SW 1271 (cell line): ENCODE data around the gene CRHR1.

ENCODE experiments used
- DNase-seq, 2 experiments: peaks; one replicate each; lab custom pipeline; 2025; lab: John Stamatoyannopoulos, UW

CRHR1 gene

DNA sequence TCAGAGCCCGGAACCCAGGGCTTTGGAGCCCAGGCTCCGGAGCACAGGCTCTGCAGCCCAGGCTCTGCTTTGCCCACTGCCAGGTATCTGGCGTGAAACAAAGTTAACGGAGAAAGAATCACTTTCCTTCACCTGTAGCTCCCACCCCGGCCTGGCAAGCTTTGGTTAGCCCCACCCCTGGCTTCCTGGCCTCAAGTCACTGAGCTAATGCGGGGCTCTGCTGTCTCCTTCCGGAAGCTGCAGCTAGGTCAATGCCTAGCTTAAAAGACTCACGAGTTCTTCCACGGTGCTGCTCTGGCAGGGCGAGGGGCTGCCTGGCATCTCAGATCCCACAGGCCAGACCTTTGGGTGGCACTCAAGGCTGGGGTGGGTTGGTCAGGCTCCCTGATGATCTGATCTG lies 39.5 kb downstream of the CRHR1 start:
- no peak for DNase-seq

DNA sequence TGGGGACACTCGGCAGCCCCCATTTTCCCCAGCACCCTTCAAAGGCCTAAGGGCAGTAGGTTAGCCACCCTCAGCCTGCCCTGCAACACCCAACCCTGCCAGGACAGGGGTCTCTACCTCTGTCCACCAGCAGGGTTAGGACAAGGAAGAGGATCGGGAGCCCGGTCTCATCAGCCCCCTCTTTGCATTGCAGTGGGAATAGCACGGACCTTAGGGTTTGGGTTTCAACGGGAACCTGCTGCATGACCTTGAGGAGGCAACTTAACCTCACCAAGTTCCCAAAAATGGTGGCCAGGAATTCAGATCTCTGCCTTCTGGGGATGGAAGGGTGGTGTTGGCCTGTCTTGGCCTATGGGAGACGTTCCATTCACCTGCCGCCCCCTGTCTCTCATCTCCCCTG lies 40.4 kb downstream of the CRHR1 start:
- no peak for DNase-seq

- DNase-seq: no peak
Measured at GRCh38 chr17:45824901-45825492, 40.9 kb downstream of the CRHR1 start.

GRCh38 chr17:45825792-45826191 lies 41.7 kb downstream of the CRHR1 start:
- DNase-seq: no peak

GRCh38 chr17:45826919-45827588 lies 42.9 kb downstream of the CRHR1 start:
- no peak for DNase-seq

GRCh38 chr17:45828171-45828570 lies 44.1 kb downstream of the CRHR1 start:
- DNase-seq: no peak

- no peak for DNase-seq
Measured at GRCh38 chr17:45828582-45829133, 44.5 kb downstream of the CRHR1 start.

DNA sequence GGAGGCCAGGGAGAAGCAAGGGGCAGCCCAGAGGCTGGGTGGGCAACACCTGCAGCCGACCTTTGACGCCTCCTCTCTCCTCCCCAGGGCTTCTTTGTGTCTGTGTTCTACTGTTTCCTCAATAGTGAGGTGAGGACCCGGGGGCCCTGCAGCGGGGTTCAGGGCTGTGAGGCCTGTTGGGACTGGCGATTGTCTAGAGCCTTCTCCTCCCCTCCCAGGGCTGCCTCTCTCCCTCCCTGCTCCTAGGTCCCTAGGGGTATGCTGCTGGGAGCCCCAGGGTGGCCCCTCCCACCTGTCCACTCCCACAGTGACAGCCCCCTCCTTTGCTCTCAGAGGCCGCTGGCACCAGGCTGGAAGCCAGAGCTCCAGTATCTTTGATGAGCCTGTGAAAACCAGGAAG lies 49.8 kb downstream of the CRHR1 start:
- no peak for DNase-seq

DNA sequence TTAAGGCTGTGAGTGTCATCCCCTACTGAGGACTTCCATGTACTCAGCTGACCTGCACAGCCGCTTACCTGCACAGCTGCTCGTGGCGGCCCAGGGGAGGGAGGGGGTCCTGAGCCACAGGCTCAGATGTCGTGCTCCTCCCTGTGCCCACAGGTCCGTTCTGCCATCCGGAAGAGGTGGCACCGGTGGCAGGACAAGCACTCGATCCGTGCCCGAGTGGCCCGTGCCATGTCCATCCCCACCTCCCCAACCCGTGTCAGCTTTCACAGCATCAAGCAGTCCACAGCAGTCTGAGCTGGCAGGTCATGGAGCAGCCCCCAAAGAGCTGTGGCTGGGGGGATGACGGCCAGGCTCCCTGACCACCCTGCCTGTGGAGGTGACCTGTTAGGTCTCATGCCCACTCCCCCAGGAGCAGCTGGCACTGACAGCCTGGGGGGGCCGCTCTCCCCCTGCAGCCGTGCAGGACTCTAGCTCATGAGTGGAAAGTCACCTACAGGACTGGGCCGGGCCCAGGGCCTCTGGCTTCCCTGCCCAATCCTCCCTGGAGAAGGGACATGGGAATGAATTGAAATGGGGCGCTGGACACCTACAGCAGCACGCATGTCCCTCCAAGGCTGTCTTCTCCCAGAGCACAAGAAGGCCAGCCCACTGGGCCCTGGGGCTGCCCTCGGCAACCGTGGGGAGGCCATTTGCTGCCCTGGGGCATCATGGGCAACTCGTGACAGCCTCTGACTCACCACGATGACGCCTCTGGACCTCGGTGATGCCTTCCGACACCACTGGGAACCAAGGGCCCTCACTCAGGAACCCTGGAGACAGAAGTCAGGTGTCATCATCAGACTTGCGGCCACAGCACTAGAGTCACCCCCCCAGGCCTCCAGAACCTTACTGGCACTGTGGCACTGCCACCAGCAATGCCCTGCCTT lies 50.6 kb downstream of the CRHR1 start:
- no peak for DNase-seq

DNA sequence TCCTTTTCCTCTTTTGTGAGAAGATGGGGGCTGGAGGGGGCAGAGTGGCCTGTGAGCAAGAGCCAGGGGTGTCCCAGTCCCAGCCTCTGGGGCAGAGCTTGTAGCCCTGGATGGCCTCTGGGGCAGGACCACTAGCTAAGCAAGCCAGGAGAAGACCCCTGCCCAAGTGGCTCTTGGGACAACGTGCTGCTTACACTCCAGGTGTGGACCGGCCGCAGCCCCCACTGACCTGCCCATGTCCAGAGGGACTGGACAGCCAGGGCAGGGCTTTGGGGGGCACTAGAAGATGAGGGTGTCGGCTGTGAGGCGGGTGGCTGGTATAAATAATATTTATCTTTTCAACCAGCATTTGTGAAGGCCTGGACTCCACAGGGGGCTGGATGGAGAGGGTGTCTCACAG lies 51.4 kb downstream of the CRHR1 start:
- no peak for DNase-seq

- no peak for DNase-seq
Measured at GRCh38 chr17:45836047-45837044, 52.2 kb downstream of the CRHR1 start.

- DNase-seq: no peak
Measured at GRCh38 chr17:45837187-45837586, 53.1 kb downstream of the CRHR1 start.

DNA sequence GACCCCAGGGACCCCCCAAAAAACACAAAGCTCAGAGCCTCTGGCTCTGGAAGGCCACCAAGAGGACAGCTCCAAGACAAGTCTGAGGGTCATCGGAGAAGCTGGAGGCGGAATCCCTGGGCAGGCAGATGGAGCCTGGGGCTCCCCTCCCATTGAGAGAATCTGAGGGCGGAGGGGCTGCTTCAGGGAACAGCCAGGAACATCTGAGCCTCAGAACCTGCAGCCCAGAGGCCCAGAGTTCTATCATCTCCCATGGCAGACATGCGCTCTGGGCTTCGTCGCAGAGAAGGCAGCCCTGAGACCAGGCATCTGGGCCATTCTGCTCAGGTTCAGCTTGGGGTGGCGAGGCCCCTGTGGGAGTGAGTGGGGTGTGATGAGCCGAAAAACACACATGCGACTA lies 53.5 kb downstream of the CRHR1 start:
- DNase-seq: no peak

DNA sequence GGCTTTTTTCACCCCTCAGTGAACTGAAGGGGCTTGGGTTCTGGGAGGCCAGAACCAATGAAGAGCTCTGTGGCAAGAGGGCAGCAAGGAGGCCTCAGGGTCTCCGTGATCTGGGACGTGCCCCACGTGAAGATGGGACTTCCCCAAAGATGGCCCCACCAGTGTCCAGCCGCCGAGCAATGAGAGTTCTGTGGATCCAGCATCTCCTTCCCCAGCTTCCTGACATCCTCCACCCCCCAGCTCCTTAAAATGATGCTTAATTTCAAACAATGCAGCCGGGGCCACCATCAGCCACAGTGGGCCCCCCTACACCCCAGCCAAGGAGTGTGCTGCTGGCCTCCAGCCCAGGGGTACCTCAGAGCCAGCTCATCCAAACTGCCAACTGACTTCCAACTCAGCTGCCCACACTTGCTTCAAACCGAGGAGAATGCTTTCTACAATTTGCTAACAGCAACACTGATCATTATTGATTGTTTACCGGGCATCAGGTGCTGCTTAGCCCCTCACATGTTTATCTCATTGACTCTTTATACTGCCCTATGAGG lies 54.7 kb downstream of the CRHR1 start:
- no peak for DNase-seq

GRCh38 chr17:45839442-45839841 lies 55.3 kb downstream of the CRHR1 start:
- DNase-seq: no peak

DNA sequence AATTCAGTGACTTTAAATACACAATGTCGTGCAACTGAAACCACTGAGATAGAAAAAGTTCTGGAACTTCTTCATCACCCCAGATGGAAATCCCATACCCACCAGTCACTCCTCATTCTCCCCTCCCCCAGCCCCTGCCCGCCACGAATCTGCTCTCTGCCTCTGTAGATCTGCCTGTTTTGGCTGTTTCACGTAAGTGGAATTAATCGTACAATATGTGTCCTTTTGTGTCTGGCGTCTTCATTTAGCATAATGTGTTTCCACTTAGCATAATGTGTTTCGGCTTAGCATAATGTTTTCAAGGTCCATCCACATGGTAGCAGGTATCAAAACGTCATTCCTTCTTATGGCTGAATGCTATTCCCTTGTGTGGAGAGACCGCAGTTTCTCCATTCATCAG lies 57.1 kb downstream of the CRHR1 start:
- no peak for DNase-seq

- DNase-seq: no peak
Measured at GRCh38 chr17:45841883-45842525, 57.9 kb downstream of the CRHR1 start.

DNA sequence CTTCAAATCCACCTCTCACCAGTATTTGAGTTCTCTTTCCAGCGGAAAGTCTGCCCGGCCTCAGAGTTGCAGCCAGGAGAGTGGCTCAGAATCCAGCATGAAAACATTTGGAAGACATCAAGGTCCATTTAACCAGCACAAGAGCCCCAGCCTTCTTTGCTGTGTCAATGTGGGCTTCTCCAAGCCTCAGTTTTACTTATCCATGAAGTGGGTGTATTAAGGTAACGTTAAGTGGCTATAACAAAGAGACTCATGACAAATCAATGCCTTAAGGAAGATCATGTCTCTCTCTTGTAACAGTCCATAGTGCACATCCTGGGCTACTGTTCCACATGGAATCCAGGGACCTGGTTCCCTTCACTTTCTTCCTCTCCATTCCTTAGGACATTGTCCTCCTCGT lies 59.6 kb downstream of the CRHR1 start:
- no peak for DNase-seq

- no peak for DNase-seq
Measured at GRCh38 chr17:45844695-45845375, 60.7 kb downstream of the CRHR1 start, which contains the start of gene SPPL2C. Gene SPPL2C (plus strand): TSS chr17:45844881. CDS start chr17:45844907, 26 bp downstream.
